HT-29 (cell line): ENCODE results near the gene MAP4. TPM values are rescaled to one million over a fixed set of nuclear protein-coding genes. Genes with fewer than 3 reads are reported as not detected.
"Not testable (repeated sequence)": the region's sequence is repeated elsewhere in the genome, so short reads cannot be mapped to it uniquely, and the experiment has no call there.

Experiments
- DNase-seq: peaks from one replicate; pipeline ENCODE4 v3.0.0-alpha.2; 2015; ENCODE audit warnings: low spot score
- total RNA-seq: library from RNA; depleted of rRNA; stranded (reverse); fragments of >200 nt; shearing (Covaris generic); gene quantifications from 2 replicates; pipeline ENCODE4 v1.2.3, GENCODE V29; 2014

MAP4 gene
- total RNA-seq, 1 experiment from 2014 or later = 45.7 TPM

DNA sequence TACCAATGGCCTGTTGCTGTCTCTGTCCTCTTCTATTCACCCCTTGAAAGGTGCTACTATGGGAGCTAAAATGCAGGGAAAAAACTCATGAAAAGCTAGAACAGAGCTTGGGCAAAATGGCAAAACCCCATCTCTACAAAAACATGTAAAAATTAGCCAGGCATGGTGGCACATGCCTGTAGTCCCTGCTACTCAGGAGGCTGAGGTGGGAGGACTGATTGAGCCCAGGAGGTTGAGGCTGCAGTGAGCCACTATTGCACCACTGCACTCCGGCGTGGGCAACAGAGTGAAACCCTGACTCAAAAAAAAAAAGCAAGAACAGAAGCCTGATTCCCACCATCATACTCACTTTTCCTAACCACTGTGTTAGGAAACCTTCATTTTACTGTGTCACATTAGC lies 1.9 kb downstream of the MAP4 start:
- DNase-seq = no peak

DNA sequence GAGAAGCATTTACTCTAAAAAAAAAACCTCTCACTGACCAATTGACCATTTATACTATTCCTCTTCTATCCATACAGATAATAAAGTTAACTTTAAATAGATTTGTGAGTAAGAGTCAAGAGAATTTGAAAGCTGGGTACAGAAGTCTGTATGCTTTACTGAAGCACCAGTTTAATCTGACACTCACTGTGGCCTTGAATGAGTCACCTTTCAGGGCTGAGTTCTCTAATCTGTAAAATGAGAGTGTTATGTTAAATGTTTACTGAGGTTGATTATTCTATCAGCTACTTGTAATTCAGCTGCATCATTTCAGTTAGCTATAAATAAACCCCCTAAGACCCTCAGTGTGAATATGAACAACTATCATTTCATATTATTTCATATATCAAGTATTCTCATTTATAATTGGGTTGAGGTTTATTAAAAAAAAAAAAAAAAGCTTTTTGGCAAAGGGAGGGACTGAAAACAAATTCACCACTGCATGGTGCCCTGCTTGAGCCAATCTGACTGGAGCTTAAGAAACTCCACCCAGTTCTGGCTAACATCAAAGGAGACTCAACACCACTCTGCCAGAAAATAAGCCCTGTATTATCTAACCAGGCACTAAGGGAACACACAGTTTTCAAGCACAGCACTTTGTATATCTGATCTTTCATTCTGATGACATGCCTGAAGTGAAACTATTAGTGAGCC lies 2.8 kb downstream of the MAP4 start:
- peak; percentile 21 for DNase-seq

DNA sequence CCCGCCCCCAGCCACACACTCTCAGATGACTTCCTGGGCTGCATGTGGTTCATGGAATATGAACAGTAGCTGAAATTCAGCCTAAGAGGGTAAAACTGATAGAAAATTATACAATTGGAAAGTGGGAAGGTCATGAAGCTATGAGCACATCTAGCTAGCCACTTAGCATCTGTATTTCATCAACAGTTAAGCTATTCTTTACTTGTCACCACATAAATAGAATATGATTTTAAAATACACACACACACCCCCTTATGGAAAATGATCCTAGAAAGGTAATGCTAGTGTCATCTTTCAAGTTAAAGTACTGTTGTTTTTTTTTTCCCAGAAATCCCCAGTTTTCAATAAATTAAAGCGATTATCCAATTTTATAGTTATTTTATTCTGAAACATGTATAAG lies 3.6 kb downstream of the MAP4 start:
- no peak for DNase-seq

DNA sequence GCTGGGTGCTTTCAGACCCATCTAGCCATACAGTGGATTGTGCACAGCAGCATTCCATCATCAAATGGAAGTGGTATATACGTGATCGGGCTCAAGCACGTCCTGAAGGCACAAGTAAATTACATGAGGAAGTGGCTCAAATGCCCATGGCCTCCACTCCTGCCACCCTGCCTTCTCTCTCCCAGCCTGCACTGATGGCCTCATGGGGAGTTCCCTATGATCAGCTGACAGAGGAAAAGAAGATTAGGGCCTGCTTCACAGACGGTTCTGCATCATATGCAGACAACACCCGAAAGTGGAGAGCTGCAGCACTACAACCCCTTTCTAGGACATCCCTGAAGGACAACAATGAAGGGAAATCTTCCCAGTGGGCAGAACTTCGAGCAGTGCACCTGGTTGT lies 8.2 kb downstream of the MAP4 start:
- DNase-seq = not testable (repeated sequence)

DNA sequence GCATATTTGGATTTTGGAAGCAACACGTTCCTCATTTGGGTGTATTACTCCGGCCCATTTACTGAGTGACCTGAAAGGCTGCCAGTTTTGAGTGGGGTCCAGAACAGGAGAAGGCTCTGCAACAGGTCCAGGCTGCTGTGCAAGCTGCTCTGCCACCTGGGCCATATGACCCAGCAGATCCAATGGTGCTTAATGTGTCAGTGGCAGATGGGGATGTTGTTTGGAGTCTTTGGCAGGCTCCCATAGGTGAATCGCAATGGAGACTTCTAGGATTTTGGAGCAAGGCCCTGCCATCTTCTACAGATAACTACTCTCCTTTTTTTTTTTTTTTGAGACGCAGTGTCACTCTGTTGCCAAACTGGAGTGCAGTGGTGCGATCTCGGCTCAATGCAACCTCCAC lies 8.9 kb downstream of the MAP4 start:
- not testable (repeated sequence) for DNase-seq

DNA sequence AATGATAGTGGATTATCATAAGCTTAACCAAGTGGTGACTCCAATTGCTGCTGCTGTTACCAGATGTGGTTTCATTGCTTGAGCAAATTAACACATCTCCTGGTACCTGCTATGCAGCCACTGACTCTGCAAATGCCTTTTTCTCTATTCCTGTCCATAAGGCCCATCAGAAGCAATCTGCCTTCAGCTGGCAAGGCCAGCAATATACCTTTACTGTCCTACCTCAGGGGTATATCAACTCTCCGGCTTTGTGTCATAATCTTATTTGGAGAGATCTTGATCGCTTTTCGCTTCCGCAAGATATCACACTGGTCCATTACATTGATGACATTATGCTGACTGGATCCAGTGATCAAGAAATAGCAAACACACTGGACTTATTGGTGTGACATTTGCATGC lies 9.4 kb downstream of the MAP4 start:
- DNase-seq = not testable (repeated sequence)

DNA sequence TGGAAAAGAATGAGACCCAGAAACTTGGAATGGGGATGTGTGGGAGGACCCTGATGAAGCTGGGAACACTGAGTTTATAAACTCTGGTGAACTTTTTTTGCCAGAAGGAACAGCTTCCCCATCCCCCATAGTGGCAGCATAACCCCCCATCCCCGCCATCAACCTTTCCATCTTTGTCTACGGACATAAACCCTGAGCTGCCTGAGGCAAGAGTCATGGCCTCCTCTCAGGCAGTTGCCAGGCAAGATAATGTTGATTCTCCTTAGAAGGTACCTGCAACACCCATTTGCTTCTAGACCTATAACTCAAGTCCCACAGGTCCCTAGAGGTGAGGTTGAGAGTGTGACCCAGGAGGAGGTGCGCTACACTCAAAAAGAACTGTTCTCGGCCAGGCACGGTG lies 11.5 kb downstream of the MAP4 start:
- DNase-seq = no peak

DNA sequence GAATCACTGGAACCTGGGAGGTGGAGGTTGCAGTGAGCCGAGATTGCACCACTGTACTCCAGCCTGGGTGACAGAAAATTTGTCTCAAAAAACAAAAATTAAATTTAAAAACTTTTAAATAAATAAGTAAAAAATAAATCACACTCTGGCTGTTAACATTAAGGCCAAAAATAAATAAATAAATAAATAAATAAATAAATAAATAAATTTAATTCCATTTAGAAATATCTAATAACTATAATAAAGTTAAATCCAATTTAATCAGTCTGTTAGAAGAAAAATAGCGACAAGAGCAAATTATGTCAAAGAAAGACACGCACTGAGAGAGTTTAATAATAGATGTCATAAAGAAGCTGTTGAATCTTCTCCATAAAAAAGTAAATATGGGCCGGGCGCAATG lies 13.4 kb downstream of the MAP4 start:
- DNase-seq = no peak

DNA sequence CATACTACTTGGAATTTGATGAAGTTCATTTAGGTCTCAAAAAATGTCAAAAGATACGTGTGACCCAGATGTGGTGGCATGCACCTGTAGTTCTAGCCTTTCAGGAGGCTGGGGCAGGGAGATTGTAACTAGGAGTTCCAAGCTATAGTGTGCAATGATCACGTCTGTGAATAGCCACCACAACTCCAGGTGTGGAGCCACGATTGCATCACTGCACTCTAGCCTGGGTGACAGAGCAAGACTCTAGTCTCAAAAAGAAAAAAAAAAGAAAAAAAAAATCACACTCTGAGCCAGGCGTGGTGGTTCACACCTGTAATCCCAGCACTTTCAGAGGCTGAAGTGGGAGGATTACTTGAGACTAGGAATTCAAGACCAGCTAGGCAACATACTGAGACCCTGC lies 14.2 kb downstream of the MAP4 start:
- no peak for DNase-seq

DNA sequence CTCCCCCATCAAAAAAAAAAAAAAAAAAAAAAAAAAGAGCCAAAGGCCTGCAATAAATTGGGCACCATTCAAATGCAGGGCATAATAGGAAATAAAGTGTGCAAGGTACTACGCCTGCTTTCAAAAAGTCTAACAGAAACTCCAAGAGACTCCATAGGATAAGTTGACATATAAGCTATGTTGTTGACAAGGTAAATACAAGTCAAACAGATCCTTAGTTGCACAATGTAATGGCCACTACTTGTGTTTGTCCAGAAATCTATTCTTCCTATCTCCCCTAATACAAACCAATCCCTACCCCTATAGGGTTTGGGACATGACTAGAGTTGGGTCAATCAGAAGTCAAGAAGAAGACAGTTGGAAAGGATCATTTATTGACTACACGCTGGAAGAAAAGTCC lies 16.0 kb downstream of the MAP4 start:
- DNase-seq = no peak

DNA sequence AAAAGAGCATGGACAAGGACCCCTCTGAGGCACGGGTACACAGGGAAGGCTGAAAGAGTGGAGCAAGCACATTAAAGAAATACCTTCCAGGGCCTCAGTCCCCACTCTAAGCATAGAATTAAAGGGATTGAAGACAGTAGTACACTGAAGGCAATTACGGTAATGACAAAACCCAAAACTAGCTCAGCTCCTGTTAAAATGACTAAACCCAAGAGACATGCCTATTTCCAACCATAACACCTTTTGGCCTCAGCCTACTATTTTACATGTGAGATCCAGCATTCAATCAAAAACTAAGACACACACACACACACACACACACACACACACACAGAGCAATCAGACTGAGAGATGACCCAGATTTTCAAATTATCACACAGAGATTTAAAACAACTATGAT lies 19.8 kb downstream of the MAP4 start:
- DNase-seq = no peak

DNA sequence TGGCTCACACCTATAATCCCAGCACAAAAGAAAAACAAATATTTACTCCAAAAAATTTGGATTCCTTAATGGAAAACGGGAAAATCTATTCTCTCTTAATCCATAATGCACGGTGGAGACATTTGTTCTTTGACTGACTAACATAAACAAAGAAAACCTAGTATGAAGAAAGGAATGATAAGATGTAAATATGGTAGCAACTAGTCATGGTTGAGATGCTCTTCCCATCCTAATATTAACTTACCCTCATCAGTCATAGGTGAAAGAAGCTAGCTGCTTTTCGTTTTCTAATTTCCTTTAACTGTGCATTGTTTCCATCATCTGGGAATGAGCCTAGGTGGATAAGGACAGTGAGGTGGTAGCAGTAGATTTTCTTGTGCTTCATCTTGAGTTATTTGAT lies 22.0 kb downstream of the MAP4 start:
- DNase-seq = no peak

DNA sequence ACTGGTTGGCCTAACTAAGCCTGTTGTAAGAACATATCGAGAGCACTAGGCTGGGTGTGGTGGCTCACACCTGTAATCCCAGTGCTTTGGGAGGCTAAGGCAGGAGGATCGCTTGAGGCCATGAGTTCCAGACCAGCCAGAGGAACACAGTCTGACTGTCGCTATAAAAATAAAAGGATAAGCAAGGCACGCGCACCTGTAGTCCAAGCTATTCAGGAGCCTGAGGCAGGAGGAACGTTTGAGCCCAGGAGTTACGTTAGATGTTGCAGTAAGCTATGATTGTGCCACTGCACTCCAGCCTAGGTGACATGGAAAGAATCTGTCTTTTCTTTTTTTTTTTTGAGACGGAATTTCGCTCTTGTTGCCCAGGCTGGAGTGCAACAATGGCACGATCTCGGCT lies 24.9 kb downstream of the MAP4 start:
- DNase-seq = no peak

DNA sequence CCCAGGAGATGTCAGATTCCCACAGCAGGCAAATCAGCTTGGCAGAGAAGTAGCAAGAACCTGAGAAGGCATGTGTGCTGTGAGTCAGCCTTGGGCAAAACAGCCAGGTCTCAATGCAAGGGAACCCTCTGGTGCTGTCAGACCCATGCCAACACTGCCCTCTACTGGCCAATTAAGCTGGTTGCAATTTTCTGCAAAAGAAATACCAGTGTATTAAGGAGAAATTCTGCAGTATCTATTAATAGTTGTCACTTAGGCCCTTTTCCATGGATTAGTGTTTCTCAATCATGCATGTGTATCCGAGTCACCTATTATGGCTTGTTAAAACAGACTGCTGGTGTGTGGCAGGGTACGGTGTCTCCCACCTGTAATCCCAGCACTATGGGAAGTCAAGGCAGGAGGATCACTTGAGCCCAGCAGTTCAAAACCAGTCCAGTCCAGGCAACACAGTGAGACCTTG lies 26.2 kb downstream of the MAP4 start:
- DNase-seq = peak; percentile 82

DNA sequence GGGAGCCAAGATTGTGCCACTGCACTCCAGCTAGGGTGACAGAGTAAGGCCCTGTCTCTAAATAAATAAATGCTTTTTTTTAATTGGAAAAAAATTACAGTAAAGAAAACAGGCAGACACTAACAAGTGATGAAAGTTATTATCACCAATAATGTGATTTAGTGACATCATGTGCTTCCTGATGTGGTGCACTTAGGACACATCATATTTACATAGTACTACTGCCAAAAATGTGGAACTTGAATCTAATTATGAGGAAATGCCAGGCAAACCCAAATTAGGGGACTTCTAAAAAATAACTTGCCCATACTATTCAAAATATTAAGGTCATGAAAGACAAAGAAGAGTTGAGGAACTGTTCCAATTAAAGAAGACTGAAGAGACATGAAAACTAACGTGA lies 30.8 kb downstream of the MAP4 start:
- no peak for DNase-seq

DNA sequence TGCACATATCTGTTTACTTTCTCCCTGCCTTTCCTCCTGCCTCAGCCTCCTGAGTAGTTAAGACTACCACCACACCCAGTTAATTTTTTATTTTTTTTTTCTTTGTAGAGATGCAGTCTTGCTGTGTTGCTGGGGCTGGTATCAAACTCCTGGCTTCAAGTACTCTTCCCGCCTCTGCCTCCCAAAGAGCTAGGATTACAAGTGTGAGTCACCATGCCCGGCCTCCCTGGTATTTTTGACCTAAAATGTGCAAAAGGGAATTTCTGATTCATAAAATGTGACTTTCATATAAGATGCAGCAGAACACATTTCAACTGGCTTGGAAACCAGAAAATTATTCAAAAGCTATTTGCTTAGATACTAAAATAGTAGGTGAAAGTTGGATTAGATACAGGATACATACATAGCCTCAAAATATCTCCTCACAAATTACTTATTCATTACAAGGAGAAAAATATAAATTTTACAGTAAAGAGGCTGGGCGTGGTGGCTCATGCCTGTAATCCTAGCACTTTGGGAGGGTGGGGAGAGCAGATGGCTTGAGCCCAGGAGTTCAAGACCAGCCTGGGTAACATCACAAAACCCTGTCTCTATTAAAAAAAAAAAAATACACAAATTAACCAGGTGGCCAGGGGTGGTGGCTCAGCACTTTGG lies 32.0 kb downstream of the MAP4 start:
- no peak for DNase-seq

DNA sequence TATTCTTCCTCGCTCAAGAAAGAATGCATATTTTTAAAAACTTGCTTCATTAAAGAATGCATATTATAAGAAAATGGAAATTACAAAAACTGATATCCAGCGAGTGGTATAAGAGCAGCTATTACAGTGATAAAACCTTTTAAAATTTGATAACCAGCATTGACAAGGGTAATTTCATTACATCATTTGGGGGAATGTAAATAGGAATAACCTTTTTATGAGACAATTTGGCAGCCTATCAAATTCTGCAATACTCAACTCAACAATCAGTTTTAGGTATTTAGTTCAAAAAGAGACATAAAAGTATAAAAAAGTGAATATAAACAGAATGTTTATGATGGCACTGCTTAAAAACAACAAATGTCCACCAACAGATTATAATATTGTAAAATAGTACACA lies 35.4 kb downstream of the MAP4 start:
- no peak for DNase-seq

DNA sequence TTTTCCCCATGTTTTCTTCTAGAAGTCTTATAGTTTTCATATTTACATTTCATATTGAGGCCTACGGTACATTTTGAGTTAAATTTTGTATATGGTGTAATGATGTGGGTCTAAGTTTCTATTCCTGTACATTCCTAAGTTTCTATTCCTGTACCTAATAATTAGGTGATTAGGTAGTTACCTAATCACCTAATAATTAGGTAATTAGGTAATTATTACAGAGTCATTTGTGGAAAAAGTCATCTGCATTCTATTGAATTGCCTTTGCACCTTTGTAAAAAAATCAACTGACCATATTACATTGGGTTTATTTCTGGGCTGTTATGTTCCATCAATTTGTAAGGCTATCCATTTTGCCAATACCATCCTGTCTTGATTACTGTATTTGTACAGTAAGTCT lies 37.1 kb downstream of the MAP4 start:
- no peak for DNase-seq

DNA sequence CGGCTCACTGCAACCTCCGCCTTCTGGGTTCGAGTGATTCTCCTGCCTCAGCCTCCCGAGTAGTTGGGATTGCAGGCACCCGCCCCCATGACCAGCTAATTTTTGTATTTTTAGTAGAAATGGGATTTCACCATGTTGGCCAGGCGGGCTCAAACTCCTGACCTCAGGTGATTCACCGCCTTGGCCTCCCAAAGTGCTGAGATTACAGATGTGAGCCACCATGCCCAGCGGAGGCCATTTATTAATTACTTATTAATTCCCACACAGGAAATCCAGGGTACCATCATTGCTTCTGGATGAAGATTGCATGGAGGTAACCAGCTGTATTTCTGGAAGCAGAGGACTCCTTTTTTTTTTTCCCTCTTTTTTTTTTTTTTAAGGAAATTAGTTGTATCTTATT lies 37.8 kb downstream of the MAP4 start:
- DNase-seq = no peak

DNA sequence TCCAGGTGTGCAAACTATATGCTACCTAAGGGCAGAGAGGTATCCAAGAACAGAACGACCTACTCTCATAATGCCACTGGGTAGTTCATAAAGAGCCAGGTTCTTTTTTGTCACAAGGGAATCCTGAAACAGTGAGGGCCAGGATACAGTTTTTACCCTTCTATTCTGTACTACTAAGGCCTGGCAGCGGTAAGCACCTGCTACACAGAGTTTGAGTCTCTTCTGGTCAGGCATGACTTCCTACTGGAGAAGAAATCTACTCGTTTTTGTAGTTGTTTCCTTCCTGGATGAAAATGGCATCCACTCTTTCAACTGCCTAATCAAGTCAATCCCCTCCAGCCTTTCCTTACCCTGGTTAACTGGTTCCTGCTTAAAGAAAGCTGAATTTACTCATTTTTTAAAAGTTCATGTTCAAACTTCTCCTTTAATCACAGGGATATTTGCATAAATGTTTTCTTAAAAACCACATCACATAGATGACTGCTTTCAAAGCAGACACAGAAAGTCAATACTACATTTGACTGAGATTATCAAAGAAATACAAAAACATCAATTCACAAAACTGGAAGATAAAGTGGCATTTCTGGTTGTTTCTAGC lies 40.0 kb downstream of the MAP4 start:
- DNase-seq = no peak

DNA sequence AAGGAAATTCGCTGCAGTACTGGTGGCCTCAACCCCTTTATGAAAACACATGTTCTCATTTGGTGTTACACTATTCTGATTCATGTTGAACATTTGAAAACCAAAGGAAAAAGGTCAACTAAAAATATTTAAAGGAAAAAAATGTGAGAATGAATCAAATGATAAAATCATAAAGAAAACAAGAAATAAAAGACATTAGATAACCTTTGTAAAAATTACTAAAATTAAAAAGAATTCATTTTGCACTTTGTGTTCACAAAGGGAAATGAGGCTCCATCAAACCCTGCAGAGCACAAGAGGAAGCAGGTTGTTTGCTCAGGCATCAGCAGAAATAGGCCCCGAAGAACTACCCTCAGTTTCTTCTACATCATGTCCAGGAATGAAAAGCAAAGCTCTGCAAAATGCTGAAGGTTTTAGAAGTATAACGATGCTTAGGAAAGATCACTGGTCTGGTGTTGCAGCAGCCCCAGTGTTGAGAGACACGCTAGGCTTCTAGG lies 41.2 kb downstream of the MAP4 start:
- no peak for DNase-seq

DNA sequence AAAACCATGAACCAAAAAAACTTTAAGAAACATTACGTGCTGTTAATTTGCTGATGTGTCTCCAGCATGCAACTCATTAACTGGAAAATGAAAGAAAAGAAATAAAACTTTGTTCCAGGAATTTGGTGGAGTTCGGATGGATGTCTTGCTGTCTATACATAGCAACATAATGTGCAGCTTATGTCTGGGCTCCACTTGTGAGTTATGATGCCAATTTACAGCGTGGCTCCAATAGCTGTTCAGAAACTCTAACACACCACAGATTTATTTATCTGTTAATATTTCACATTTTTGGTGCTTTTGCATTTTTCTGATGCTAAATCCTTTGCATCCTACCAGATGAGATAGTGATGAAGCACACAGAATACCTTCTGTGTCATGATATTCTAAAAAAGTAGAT lies 45.1 kb downstream of the MAP4 start:
- DNase-seq = no peak

DNA sequence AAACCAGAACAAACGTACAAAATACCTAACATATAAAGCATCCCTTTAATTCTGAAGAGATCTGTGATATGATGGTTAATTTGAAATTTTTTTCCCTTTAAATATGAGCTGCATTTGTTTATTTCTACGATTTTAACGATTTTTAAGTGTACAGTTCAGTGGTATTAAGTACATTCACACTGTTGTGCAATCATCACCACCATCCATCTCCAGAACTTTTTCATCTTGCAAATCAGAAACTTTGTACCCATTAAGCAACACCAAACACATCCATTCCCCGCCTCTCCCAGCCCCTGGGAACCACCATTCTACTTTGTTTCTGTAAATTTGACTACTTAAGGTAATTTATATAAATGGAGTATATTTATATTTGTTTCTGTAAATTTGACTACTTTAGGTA lies 51.5 kb downstream of the MAP4 start:
- no peak for DNase-seq
